SK-N-MC (cell line): ENCODE data around the gene MRPS34.

Experiments used
- EZH2 ChIP-seq: fragments of 200-600 bp; sonication (generic); IDR thresholded peaks from one replicate; pipeline ENCODE4 v1.6.1; 2017; ENCODE audit warnings: antibody characterized with exemption
- POLR2AphosphoS5 ChIP-seq: IDR thresholded peaks from 2 replicates; pipeline ENCODE4 v1.6.1; 2012; ENCODE audit warnings: mild to moderate bottlenecking, low read depth, low read length, borderline replicate concordance

DNA sequence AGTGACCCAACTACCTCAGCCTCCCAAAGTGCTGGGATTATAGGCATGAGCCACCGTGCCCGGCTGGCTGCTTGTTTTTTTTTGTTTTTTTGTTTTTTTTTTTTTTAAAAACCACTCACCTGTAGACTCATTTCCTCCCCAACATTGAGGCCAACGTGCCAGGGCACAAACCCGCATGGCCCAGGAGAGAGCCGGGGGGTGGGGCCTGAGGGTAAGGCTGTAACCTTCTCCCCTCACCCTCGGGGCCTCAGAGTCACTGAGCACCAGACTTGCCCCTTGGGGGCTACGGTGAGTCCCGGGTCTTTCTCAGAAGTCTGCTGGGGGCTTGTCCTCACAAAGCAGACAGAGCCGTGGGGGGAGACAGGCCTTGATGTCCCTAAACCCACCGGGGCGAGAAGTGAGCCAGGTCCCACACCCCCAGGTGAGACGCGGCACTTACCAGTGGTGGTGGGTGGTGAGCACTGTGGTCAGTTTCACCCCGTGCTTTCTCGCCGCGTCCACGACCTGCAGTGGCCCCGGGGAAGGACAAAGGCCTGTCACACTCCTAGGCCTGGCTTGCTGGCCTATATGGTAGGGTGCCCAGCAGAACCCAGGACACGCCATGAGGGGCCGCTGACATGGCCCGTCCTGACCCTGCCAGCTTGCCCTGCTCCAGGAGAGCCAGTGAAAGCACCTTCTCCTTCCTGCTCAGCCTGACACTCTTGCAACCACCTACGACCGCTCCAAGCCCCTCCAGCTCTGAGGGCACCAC lies 49.1 kb upstream of the MRPS34 start:
- TF ChIP-seq POLR2AphosphoS5: no peak
- TF ChIP-seq EZH2: no peak
